PFSK-1 (cell line): ENCODE data around the gene CALCOCO2.
A peak's percentile ranks its signal among the peaks of the same experiment; 100 is the strongest.

Experiments used
- FOXP2 ChIP-seq: optimal IDR thresholded peaks from 2 replicates; pipeline ENCODE3; 2011; ENCODE audit warnings: borderline replicate concordance, control low read depth, inconsistent platforms; ENCODE audit not compliant: insufficient read depth; ENCODE audit errors: extremely low read length, extremely low read depth
- POLR2AphosphoS5 ChIP-seq: IDR thresholded peaks from 2 replicates; pipeline ENCODE4 v1.6.1; 2012; ENCODE audit warnings: low read depth, mild to moderate bottlenecking, control low read depth, low read length, moderate library complexity
- REST ChIP-seq, 2 experiments: IDR thresholded peaks; 2 replicates each; pipeline versions ENCODE4 v1.6.1 to v1.8.0; 2011 to 2012; ENCODE audit warnings: low read depth in 2 of 2, low read length in 2 of 2, control low read depth in 1 of 2, inconsistent platforms in 1 of 2, mild to moderate bottlenecking in 1 of 2, moderate library complexity in 1 of 2; ENCODE audit not compliant: insufficient read depth in 1 of 2
- SIN3A ChIP-seq: IDR thresholded peaks from 2 replicates; pipeline ENCODE4 v1.6.1; 2012; ENCODE audit warnings: mild to moderate bottlenecking, low read length, moderate library complexity, borderline replicate concordance; ENCODE audit not compliant: insufficient read depth
- TAF1 ChIP-seq: IDR thresholded peaks from 2 replicates; pipeline ENCODE4 v1.6.1; 2012; ENCODE audit warnings: low read length, control low read depth, borderline replicate concordance; ENCODE audit not compliant: insufficient read depth

The CALCOCO2 gene

GRCh38 chr17:48908047-48908843 lies 77.4 kb downstream of the CALCOCO2 start, which contains the start of gene UBE2Z:
UBE2Z (plus strand) TSS chr17:48908407; CDS start chr17:48908504, 97 bp downstream.
- TF ChIP-seq POLR2AphosphoS5 (peak; percentile 87), SIN3A (peak; percentile 41; the same call in 1 of the 2 replicates), REST (IDR thresholded peaks at IDR 0.05; ENCODE audit: insufficient read depth in 1 of 2, low read depth in 2 of 2, low read length in 2 of 2) (0 out of 4 replicates have a peak, but pooled peaks have one; percentile 37 to 39), TAF1 (peak; percentile 88; the same call in 1 of the 2 replicates), FOXP2 (peak; percentile 87)

- TF ChIP-seq TAF1 = peak; percentile 27; the same call in 1 of the 2 replicates
- peak; percentile 14; the same call in 1 of the 2 replicates for TF ChIP-seq POLR2AphosphoS5
- no peak; the same call in 1 of the 2 replicates for TF ChIP-seq SIN3A
- TF ChIP-seq FOXP2 = peak; percentile 11
- no peak for TF ChIP-seq REST (IDR thresholded peaks at IDR 0.05; ENCODE audit: insufficient read depth in 1 of 2, low read depth in 2 of 2, low read length in 2 of 2)
These were observed 78.1 kb downstream of the CALCOCO2 start for GRCh38 chr17:48908853-48909394.

- TF ChIP-seq TAF1 (no peak), SIN3A (no peak), POLR2AphosphoS5 (no peak), REST (IDR thresholded peaks at IDR 0.05; ENCODE audit: insufficient read depth in 1 of 2, low read depth in 2 of 2, low read length in 2 of 2) (no peak), FOXP2 (no peak)
These were observed 78.9 kb downstream of the CALCOCO2 start for GRCh38 chr17:48909783-48910182.

- no peak for TF ChIP-seq REST (IDR thresholded peaks at IDR 0.05; ENCODE audit: insufficient read depth in 1 of 2, low read depth in 2 of 2, low read length in 2 of 2)
- TF ChIP-seq FOXP2 = no peak
- no peak for TF ChIP-seq TAF1
- no peak for TF ChIP-seq POLR2AphosphoS5
- TF ChIP-seq SIN3A = no peak
These were observed 79.5 kb downstream of the CALCOCO2 start for GRCh38 chr17:48910370-48910769.
